AG20443 (cell line): Measurements from ENCODE around the gene SRI.
A peak's percentile ranks its signal among the peaks of the same experiment; 100 is the strongest.
"Not testable (repeated sequence)": the region's sequence is repeated elsewhere in the genome, so short reads cannot be mapped to it uniquely, and the experiment has no call there.

Experiments
- DNase-seq: peaks from one replicate; pipeline ENCODE4 v3.0.0; 2012; ENCODE audit warnings: low spot score, mixed read lengths

Gene SRI, protein sequence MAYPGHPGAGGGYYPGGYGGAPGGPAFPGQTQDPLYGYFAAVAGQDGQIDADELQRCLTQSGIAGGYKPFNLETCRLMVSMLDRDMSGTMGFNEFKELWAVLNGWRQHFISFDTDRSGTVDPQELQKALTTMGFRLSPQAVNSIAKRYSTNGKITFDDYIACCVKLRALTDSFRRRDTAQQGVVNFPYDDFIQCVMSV

DNA sequence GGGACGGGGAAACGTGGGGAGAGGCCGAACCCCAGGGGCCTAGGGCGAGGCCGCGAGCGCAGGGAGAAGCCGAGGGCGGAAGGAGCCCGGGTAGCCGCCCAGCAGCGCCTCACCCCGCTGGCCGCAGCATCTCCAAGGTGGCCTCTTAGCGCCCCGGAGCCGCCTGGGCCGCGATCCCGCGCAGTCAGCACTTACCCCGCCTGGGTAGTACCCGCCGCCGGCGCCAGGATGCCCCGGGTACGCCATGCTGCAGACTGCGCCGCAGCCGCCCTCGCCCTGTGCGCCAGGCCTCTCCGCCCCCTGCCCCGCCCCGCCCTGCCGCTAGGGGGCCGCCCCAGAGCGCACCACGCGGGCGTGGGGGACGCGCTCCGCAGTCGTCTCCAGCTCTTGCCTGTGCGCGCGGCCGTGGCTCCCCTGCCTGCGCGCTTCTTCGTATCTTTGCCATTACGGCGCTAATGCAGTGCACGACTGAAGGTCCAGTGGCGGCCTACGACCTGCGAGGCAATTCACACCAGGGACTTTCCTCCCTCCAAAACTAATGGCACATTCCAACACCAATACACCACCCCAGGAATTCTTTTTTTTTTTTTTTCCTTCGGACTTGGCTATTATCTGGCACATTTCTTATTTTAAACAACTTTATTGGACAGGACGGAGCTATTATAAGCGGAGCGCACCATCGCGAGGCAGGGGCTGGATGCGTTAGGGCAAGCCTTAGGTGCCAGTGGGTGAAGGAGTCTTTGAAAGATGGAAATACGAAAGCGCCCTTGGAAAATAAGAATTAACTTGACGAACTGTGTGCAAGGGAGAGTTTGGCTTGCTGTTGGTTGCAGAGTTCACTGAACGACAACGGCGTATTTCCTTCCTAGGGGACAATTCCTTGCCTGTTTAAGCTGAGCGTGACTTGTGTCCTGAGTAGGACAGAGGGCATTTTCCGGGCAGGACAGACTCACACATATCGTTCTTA, at the start of gene SRI:
Gene SRI, minus strand, starts transcription at position 258 of the 967 bp plus-strand sequence. Its CDS starts 12 bp downstream, at position 246.
- DNase-seq: peak; percentile 97

DNA sequence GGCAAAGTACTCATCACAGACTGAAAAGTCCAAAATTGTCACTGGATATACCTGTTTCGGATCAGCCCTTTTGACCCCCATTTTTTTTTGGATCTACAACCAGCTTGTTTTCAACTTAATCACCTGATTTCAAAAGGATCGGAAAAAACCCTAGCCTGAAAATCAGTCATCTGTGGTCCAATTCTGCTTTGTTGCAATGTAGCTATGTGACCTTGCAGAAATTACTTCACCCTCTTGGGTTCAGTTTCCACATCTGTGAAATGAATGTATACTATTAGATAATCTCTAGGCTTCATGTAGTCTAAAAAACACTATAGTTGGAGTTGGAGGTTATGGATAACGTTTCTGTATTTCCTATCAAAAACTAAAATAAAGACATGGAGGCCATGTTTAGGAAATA, 49.7 kb upstream of the SRI start:
- no peak for DNase-seq

DNA sequence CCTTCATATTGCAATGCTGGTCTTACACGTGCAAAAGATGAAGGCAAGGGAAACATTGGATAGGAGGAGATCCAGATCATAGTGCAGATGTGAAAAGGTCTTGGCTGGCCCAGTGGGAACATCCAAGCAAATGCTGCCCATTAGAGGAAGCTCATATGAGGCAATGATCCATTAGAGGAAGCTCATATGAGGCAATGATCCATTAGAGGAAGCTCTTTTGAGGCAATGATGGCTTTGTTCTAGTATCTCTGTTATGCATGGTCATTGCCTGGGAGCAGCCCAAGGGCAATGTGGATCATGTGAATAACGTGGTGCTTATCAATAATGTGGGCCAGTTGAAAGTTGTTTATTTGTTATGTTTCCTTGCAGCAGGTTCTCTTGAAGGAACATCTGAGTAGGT, 49.0 kb upstream of the SRI start:
- no peak for DNase-seq

DNA sequence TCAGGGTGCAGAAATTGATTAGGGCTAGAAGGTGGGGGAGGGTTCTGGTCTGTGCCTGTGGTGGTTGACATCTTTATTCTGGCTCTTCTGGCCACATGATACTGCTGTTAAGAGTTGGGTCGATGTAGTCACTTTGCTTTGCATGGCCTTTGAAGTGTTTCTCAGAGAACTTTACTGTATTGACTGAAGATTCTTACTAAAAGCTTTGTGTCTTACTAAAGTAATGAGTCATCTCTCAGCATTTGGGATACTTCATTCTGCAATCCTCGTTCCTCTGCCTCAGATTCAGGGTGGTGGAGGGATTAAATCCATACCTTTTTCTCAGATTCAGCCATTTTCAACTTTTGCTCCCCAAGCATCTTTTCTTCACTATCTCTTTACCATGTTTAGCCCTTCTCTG, 48.2 kb upstream of the SRI start:
- DNase-seq: no peak

DNA sequence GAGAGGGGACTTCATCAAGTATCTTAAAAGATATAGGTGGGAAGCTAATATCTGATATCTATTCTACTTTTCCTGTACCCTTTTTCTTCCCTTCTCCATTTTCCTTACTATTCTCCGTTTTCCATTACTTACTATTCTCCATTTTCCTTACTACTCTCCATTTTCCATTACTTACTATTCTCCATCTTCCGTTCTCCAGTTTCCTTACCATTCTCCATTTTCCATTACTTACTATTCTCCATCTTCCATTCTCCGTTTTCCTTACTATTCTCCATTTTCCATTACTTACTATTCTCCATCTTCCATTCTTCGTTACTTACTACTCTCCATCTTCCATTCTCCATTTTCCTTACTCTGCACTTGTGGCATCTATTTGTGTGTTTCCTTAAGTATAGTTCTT, 47.6 kb upstream of the SRI start:
- no peak for DNase-seq

DNA sequence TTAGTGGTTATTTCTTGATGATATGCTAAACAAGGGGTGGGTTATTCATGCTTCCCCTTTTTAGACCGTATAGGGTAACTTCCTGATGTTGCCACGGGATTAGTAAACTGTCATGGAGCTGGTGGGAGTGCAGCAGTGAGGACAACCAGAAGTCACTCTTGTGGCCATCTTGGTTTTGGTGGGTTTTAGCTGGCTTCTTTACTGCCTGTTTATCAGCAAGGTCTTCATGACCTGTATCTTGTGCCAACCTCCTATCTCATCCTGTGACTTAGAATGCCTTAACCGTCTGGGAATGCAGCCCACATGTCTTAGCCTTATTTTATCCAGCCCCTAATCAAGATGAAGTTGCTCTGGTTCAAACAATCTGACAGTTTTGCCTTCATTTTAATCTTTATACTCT, 45.1 kb upstream of the SRI start:
- DNase-seq: not testable (repeated sequence)

DNA sequence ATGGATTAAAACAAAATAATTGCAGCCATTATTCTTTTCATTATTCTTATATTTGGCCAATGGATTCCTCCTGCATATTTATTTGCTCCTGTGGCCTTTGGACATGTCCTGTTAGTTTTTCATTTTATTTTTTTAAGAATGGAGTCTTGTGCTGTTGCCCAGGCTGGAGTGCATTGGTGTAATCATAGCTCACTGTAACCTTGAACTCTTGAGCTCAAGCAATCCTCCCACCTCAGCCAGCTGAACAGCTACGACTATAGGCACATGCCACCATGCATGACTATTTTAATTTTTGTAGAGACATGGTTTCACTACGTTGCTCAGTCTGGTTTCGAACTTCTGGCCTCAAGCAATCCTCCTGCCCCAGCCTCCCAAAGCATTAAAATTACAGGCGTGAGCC, 42.7 kb upstream of the SRI start:
- DNase-seq: no peak

DNA sequence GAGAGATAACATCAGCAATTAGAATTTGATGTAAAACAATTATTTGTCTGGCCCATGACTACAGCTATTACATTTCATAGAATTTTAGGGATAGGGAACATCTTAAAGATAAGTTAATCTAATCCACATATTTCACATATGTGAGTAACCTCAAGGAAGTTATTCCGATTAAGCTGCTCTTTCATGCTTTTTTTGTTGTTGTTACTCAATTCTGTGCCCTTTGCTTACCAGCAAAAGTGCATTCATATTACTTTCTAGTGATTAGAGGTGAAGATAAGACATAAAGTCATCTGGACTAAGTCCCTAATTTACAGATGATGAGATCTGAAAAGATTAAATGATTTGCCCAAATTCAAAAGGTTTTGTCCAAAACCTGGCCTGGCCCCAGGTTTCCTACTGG, 40.9 kb upstream of the SRI start:
- DNase-seq: no peak

DNA sequence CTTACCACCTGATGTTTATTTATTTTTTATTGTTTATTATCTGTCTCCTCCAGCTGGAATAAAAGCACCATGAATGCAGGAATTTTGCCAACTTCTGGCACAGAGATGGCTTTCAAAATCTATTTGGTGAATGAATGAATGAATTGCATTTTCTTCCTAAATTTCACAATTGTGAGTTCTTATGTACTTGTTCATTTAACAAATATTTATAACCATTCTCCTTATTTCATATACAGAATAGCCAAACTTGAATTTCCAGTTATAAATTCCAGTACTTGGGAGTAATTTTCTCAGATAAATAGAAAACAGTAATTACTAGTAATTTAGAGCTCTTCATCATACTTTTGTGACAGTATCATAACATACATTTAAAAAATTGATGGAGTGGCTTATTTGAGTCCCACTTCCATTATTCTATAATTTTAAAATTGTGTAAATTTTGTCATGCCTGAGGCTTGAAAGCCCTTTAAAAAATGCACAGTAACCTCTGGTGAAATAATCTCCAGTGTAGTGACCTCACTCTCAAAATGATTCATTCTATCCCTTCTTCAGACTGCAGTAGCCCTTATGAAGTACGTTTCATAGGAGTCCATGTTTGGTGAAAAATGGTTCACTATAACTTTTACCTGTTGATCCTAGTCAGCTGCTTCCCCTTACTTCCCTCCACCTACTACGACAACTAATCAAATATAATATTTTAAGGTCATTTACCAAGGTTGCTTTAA, 40.0 kb upstream of the SRI start:
- no peak for DNase-seq

DNA sequence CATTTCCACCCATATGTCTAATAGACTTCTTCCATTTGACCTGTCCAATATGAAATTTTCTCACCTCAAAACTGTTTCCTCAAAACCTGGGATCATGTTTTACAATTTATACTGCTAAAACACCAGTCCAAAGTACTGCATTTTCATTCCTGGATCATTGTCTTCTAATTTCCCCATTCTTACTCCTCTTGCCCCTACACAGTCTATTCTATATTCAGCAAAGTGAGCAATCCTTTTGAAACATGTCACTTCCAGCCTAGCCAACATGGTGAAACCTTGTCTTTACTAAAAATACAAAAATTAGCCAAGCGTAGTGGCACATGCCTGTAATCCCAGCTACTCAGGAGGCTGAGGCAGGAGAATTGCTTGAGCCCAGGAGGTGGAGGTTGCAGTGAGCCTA, 38.5 kb upstream of the SRI start:
- DNase-seq: not testable (repeated sequence)

DNA sequence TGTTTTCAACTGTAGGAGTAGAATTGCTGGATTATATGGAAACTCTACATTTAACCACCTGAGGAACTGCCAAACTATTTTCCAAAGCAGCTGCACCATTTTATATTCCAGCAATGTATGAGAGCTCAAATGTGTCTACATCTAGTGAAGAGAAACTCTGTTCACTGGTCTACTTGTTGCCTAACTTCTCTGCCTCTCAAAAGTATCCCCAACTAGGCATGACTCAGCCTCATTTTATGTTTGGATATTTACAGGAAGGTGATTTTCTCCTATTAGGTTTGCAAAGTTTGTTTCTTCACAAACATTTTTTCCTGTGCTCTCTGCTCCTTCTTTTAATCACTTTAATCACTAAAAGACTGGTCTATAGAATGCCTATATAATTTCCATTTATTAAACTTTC, 37.1 kb upstream of the SRI start:
- no peak for DNase-seq

DNA sequence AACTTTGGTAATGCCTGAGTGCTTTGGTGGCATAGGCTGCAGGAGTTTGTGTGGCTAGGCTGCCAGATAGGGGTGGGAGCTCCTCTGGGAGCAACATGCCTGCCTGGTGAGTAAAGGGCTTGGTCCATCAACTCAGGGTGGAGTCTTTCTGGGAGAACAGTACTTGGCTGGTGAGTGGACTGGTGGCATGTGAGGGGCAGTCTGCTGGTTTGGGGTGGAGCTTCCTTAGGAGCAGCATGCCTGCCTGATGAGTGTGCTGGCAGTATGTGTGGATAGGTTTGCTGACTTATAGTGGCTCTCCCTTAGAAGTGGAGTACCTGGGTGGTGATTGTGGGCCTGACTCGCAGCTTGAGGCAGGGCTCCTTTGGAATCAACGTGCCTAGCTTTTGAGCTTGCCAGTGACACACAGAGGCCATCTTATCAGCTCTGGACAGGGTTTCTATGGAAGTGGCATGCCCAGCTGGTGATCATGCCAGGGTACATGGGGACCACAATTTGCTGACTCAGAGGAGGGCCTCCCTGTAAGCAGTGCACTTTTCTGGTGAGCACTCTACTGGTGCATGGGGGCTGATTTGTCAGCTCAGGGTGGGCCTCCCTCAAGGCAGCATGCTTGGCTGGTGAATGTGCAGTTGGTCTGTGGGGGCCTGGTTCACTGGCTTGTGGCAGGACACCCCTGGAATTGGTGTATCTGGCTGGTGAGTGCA, 35.0 kb upstream of the SRI start:
- DNase-seq: no peak

DNA sequence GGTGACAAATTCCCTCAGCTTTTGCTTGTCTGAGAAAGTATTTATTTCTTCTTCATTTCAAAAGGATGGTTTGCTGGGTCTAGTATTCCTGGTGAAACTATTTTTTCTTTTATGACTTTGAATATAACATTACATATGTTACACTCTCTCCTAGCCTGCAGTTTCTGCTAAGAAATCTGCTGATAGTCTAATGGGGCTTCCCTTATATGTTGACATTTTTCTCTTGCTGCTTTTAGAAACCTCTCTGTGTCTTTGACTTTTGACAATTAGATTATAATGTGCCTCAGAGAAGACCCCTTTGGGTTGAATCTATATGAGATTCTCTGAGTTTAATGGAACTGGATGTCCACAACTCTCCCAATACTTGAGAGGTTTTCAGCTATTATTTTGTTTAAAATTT, 33.8 kb upstream of the SRI start:
- DNase-seq: no peak

DNA sequence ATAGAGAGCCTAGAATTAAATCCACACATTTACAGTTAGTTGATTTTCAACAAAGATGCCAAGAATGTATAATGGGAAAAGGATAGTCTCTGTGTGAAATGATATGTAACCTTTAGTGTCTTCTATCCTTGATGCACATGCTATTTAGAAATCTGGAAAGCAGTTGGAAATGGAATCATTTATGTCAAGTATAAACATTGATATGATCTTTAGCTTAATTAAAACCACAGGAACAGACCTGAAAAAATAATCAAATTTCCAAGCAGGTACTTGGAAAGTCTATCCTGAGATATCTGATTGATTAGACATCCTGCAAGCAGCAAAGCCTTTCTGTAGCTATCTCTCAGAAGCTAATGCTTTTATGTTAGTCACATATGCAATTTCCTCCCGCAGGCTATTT, 24.4 kb upstream of the SRI start:
- DNase-seq: no peak

DNA sequence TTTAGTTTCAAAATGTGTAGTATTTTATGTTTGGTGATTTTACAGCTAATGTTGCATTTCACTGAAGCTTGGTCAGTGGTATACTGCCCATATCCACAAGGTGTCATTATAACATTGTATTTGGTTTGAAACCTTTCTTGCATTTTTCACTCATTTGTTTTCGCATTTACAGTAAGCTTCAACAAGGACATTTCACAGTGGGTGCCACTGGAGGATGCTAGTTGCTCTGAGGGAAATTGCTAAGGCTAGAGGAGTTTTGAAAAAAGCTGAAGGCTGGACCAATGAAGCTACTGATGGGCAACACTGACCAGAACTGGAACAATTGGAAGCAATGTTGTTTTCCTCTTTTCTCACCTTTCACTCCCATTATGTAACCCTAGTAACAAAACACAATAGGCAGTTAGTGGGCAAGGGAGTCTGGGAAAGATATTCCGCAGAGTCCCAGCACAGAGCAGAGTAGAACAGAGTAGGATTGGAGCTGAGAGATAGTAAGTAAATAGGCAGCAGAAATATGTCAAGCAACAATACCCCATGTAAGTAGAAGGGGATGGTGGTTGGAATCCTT, 23.6 kb upstream of the SRI start:
- DNase-seq: peak; percentile 50

DNA sequence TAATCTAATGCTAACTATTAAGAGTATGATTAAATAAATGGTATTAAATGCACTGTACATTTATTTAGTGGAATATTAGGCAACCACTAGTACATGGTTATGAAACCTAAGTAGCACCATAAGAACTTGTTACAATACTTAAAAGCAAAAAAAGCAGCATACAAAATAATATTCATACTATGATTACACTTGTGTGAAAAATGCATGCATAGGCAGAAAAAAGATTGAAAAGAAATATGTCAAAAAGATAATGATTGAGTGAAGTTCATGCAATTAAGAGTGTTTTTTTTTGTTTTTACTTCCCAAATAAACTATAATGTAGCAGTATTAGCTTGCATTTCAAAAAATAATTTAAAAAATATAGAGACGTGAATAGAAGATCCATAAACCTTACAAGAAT, 20.0 kb upstream of the SRI start:
- no peak for DNase-seq

DNA sequence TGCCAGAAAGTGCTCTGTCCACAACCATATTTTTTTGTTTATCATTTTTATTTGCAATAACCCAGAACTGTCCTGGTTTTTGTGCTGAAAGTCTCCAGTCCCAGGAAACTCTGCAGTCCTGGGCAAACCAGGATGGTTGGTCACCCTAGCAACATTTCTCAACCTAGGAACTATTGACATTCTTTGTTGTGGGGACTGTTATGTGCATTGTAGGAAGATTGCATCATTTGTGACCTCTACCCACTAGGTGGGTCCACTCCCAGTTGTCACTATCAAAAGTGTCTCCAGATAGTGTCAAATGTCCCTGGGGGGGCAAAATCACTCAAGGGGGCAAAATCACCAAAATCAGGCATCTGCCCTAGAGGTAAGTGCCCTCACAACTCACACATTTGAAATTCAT, 14.0 kb upstream of the SRI start:
- DNase-seq: no peak

DNA sequence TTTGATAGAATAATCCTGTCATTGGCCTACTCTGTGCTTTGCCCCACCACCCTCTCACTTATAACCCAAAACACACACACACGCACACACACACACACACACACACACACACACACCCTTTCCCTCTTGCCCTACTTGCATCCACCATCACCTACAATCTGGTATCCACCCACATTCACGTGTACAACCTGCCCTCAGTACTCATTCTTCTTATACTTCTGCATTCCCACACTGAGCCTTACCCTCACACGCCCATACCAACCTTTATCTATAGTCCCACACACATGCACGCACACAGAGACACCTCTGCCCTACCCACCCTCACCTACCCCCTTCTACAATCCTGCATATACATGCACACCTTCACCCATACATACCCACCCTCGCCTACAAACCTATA, 10.8 kb upstream of the SRI start:
- no peak for DNase-seq

DNA sequence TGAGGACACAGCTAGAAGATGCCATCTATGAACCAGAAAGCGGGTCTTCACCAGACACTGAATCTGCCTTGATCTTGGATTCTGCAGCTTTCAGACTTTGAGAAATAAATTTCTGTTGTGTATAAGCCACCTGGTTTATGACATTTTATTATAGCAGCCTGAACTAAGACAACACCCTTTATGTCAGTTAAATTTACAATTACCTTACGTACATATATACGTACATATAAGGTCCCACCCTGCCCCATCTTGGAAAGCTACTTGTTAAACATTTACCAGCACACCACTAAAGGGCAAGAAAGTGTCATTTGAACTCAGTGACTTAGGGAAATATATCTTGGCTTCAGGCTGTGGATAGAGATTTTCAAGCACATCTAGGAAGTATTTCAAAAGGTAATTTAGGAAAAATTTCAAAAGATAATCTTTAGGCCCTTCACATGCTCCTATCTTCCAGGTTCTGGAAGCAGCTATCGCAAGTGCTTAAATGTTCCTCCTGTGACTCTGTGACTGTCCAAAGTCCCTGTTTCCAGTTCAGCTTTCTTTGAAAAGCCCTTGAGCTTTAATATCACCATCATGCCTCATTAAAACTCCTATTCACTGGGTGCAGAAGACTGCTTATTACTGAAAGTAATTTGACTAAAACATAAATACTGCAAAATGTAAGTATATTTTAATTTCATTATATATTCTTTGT, 9.6 kb upstream of the SRI start:
- no peak for DNase-seq

DNA sequence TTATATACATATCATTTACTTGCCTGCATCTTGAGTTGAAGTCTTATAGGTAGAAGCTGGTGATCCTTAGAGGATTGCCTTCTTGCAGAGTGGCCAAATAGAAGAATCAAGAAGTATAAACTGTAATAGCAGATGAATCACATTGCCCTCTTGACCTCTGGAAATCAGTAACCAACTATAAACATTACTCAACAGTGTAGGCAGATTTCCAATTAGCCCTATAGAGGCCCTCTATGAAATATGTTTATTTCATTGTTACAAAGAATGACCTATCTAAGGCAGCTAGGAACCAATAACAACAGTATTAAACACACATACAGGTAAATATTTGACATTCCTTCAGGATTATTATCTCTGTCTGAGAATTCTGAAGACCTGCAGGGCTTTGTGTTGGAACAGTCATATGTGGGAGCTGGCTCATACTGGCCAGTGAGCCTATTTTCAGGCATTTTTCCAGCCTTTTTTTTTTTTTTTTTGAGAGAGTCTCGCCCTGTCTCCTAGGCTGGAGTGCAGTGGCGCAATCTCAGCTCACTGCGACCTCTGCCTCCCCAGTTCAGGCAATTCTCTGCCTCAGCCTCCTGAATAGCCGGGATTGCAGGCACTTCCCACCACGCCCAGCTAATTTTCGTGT, 7.2 kb upstream of the SRI start:
- DNase-seq: no peak

DNA sequence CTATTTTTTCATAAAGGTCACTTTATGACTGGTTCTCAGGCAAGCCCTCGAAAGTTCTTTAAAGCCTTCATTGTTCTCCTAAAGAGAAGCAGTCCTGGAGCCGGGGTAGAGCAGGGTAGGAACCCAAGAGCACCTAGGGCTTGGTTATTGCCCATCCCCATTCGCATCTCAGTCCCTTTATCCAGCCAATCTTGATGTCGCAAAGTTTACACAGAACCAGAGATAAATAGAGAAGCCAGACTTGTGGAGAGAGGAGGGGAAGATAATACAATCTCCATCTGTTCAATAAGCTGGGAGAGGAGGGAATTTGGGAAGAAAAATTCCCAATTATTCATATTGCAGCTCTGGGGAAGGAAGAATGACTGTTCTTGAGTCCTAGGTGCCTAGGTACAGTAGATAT, 6.4 kb upstream of the SRI start:
- no peak for DNase-seq
